Measurements from ENCODE around the gene TMC4.

- no peak for TF ChIP-seq CTCF (IDR thresholded peaks at IDR 0.05; ENCODE audit: poor library complexity)
- no peak for TF ChIP-seq EZH2 (IDR thresholded peaks at IDR 0.05; ENCODE audit: borderline replicate concordance)
These were observed 18.2 kb downstream of the TMC4 start for GRCh38 chr19:54154603-54155345.

All from hepatocyte (in vitro differentiated cells).